Lung (tissue), 12 donors: ENCODE data around the gene ARF1. TPM values are rescaled to one million over a fixed set of nuclear protein-coding genes. Genes with fewer than 3 reads are reported as not detected.

Experiments
- ATAC-seq: fragments of 200-7000 bp; cut with Tn5 transposase; one replicate; pipeline ENCODE4 v1.9.1; 2020; ENCODE audit warnings: moderate number of reproducible peaks; ENCODE audit not compliant: insufficient read depth, low FRiP score
- DNase-seq, 3 donors: peaks; one replicate each; pipeline ENCODE4 v3.0.0-alpha.2; 2013 to 2017
- H3K27ac ChIP-seq, 2 donors: one replicate each; pipeline ENCODE4 v1.5.1; 2013; ENCODE audit warnings: mild to moderate bottlenecking in 2 of 2, moderate library complexity in 2 of 2, control low read depth in 1 of 2, inconsistent platforms in 1 of 2, low read depth in 1 of 2, low read length in 1 of 2
- H3K27me3 ChIP-seq, 3 donors: one replicate each; pipeline ENCODE4 v1.5.1; 2013; ENCODE audit warnings: low read length in 2 of 3; ENCODE audit not compliant: control insufficient read depth in 3 of 3, insufficient read depth in 3 of 3
- H3K36me3 ChIP-seq, 4 donors: one replicate each; pipeline ENCODE4 v1.5.1; 2013; ENCODE audit warnings: low read length in 4 of 4, mild to moderate bottlenecking in 1 of 4, moderate library complexity in 1 of 4; ENCODE audit not compliant: control insufficient read depth in 4 of 4, insufficient read depth in 4 of 4
- H3K4me1 ChIP-seq, 5 donors: one replicate each; pipeline ENCODE4 v1.5.1; 2013; ENCODE audit warnings: low read length in 5 of 5, mild to moderate bottlenecking in 2 of 5, moderate library complexity in 1 of 5; ENCODE audit not compliant: control insufficient read depth in 5 of 5, insufficient read depth in 5 of 5
- H3K4me3 ChIP-seq: one replicate; pipeline ENCODE4 v1.5.1; 2013; ENCODE audit warnings: mild to moderate bottlenecking, control low read depth, moderate library complexity
- H3K9ac ChIP-seq, 2 donors: one replicate each; pipeline ENCODE4 v1.5.1; 2013; ENCODE audit warnings: low read length in 2 of 2, control low read depth in 1 of 2; ENCODE audit not compliant: insufficient read depth in 1 of 2
- H3K9me3 ChIP-seq, 4 donors: one replicate each; pipeline ENCODE4 v1.5.1; 2013; ENCODE audit warnings: low read length in 3 of 4, mild to moderate bottlenecking in 1 of 4, moderate library complexity in 1 of 4; ENCODE audit not compliant: control insufficient read depth in 4 of 4, insufficient read depth in 3 of 4
- WGBS, 2 donors: extraction: QIAGEN DNeasy Blood & Tissue Kit; methylation state at CpG; one replicate each; pipeline ENCODE4 v1.1.7; 2013; 5-methylcytosine and 5-hydroxymethylcytosine counted together
- polyA plus RNA-seq, 2 donors: library from polyadenylated mRNA; stranded (reverse); fragments of 200-250 nt; gene quantifications; one replicate each; pipeline ENCODE4 v1.2.1, GENCODE V29; 2013
- total RNA-seq, 2 donors: library from RNA; depleted of rRNA in 1 of 2; stranded (reverse); fragments of >200 nt in 1 of 2; gene quantifications; one replicate each; pipeline ENCODE4 v1.2.1, GENCODE V29; 2014 to 2021
- TF ChIP-seq, protein P1 (sequence below): IDR thresholded peaks from 2 replicates; pipeline ENCODE4 v1.5.1; 2012; ENCODE audit warnings: mild to moderate bottlenecking; ENCODE audit errors: control extremely low read depth, extremely low read depth
- donor health status: control.
- donor health status: control.
- donor health status: Bipolar disorder and iron deficiency.
- donor health status: healthy.
- donor health status: DM: yes; HTN: yes; CAD: no.

ARF1 gene
- total and polyA plus RNA-seq, 4 donors, result 226 to 713 (median 439) TPM

DNA sequence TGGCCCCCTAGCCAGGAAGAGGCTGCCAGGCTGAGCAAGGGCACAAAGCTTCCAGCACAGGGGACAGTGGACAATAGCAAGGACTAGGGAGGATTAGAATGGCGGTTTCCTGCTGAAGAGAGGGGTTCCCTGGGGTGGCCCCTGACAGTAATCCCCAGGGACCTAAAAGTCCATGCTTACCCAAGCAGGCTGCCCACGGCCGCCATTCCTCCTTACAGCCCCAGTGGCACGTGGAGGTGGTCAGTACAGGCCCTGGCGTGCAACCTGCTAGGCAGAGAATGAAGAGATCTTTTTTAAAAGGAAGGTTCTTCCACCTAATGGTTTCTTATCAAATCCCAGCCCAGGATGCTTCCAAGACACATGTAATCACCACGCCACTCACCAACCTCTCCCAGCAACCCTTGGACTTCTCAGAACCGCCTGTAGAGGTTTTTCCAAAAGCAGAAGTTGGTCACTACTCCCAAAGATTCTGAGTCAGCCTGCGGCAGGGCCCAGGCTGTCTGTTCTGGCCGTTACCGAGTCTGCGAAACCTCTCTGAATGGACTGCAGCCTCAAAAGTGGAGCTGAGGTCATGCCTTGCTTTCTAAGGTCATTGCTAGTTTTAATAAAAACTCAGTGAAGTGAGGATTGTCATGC, 25.7 kb downstream of the ARF1 start:
- peak overlapping the region; percentile 41 to 80 for H3K9ac ChIP-seq
- peak overlapping the region in 1 of 2 donors; percentile 96 for H3K27ac ChIP-seq
- DNase-seq, result no peak

DNA sequence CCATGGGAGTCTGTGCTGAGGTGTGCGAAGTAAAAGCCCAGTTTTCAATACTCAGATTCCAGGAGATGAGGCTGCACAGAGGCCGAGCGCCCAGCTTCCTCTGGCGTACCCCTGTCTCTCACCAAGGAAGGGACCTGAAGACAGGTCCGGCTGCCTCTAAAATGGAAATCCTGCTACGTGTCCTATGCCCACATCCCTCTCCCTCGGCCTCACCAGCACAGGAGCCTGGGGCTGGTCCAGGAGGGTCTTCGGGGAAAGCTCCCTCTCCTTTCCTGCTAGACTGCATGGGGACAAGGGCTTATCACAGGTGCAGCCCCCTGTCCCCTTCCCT, 26.2 kb downstream of the ARF1 start:
- Histone ChIP-seq H3K4me3 (peak overlapping the region; percentile 92), H3K27me3 (no peaks in the 10 kb centered on the region), H3K9me3 (no peaks in the 10 kb centered on the region), H3K27ac (peak overlapping the region; percentile 75 to 96), H3K9ac (peak overlapping the region; percentile 41 to 80), H3K36me3 (peaks cover 0 to 14% (median 4%) of the 10 kb centered on the region in 4 donors), H3K4me1 (peaks cover 0 to 18% (median 3%) of the 10 kb centered on the region in 5 donors)
- no peak for DNase-seq
- TF ChIP-seq, protein P1, sequence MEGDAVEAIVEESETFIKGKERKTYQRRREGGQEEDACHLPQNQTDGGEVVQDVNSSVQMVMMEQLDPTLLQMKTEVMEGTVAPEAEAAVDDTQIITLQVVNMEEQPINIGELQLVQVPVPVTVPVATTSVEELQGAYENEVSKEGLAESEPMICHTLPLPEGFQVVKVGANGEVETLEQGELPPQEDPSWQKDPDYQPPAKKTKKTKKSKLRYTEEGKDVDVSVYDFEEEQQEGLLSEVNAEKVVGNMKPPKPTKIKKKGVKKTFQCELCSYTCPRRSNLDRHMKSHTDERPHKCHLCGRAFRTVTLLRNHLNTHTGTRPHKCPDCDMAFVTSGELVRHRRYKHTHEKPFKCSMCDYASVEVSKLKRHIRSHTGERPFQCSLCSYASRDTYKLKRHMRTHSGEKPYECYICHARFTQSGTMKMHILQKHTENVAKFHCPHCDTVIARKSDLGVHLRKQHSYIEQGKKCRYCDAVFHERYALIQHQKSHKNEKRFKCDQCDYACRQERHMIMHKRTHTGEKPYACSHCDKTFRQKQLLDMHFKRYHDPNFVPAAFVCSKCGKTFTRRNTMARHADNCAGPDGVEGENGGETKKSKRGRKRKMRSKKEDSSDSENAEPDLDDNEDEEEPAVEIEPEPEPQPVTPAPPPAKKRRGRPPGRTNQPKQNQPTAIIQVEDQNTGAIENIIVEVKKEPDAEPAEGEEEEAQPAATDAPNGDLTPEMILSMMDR, result no peak
- no peak for ATAC-seq
- WGBS, 2 donors, result 1 to 4% methylated on average over 8 of the region's 8 CpGs

More for the DNA sequence above, 25.7 kb downstream of the ARF1 start:
- Histone ChIP-seq H3K4me1 (peaks cover 0 to 18% (median 6%) of the 10 kb centered on the region in 5 donors), H3K27me3 (no peaks in the 10 kb centered on the region), H3K9me3 (no peaks in the 10 kb centered on the region), H3K4me3 (no peak overlapping the region), H3K36me3 (peaks cover 0 to 14% (median 4%) of the 10 kb centered on the region in 4 donors)
- 68 to 72% methylated on average over 11 of the region's 11 CpGs for WGBS, 2 donors
- TF ChIP-seq, protein P1, result no peak
- ATAC-seq, result no peak

GRCh38 chr1:228109073-228109961, 26.8 kb downstream of the ARF1 start, which contains the start of gene MRPL55:
MRPL55 (minus strand) TSS chr1:228109299; CDS start chr1:228108260, 1,039 bp downstream.
- H3K27me3 ChIP-seq, result no peaks in the 10 kb centered on the region
- peaks cover 0 to 18% (median 0%) of the 10 kb centered on the region in 5 donors for H3K4me1 ChIP-seq
- TF ChIP-seq, protein P1, result no peak
- no peaks in the 10 kb centered on the region for H3K9me3 ChIP-seq
- ATAC-seq (peak; percentile 96), DNase-seq (peak; percentile 98 to 99 (median 98))
- peak within 1 kb of the TSS; percentile 76 to 80 for H3K9ac ChIP-seq
- H3K36me3 ChIP-seq, result peaks cover 0 to 14% (median 4%) of the 10 kb centered on the region in 4 donors
- peak within 1 kb of the TSS; percentile 78 to 96 for H3K27ac ChIP-seq
- WGBS, 2 donors, result 1 to 2% methylated on average over 60 to 66 of the region's 66 CpGs
- H3K4me3 ChIP-seq, result peak within 1 kb of the TSS; percentile 92
